Stomach smooth muscle (tissue), 2 donors: ENCODE measurements around the gene SPATA31E1.
"Not testable (repeated sequence)": the region's sequence is repeated elsewhere in the genome, so short reads cannot be mapped to it uniquely, and the experiment has no call there.

ENCODE experiments used
- H3K27ac ChIP-seq: one replicate; pipeline ENCODE4 v1.7.0; 2013; ENCODE audit warnings: mild to moderate bottlenecking, low read length, inconsistent platforms
- H3K27me3 ChIP-seq, 2 donors: one replicate each; pipeline ENCODE4 v1.7.0; 2013; ENCODE audit warnings: low read length in 2 of 2; ENCODE audit not compliant: insufficient read depth in 2 of 2, control insufficient read depth in 1 of 2
- H3K36me3 ChIP-seq, 2 donors: one replicate each; pipeline ENCODE4 v1.7.0; 2013; ENCODE audit warnings: low read length in 2 of 2; ENCODE audit not compliant: control insufficient read depth in 2 of 2, insufficient read depth in 2 of 2
- H3K4me1 ChIP-seq: one replicate; pipeline ENCODE4 v1.7.0; 2013; ENCODE audit warnings: low read length; ENCODE audit not compliant: control insufficient read depth, insufficient read depth
- H3K4me3 ChIP-seq, 2 donors: one replicate each; pipeline ENCODE4 v1.7.0; 2013; ENCODE audit warnings: low read length in 2 of 2
- H3K9ac ChIP-seq, 2 donors: one replicate each; pipeline ENCODE4 v1.7.0; 2013; ENCODE audit warnings: low read length in 2 of 2, mild to moderate bottlenecking in 1 of 2
- H3K9me3 ChIP-seq, 2 donors: one replicate each; pipeline ENCODE4 v1.7.0; 2013; ENCODE audit warnings: low read length in 2 of 2; ENCODE audit not compliant: control insufficient read depth in 2 of 2
- donor health status: healthy.
- donor health status: Pancreatic carcinoma.

SPATA31E1 gene

GRCh38 chr9:87882627-87883026 is at the start of gene SPATA31E1:
Gene SPATA31E1, plus strand, starts transcription at chr9:87882877. Its CDS starts 15 bp downstream, at chr9:87882892.
- Histone ChIP-seq H3K36me3 (no peaks in the 10 kb centered on the region), H3K4me1 (no peaks in the 10 kb centered on the region), H3K27me3 (no peaks in the 10 kb centered on the region), H3K4me3 (no peak within 1 kb of the TSS), H3K9ac (no peak within 1 kb of the TSS), H3K9me3 (peaks cover 0 to 5% of the 10 kb centered on the region in 2 donors), H3K27ac (no peak within 1 kb of the TSS)

- Histone ChIP-seq H3K4me1 (peaks cover 11% of the 10 kb centered on the region), H3K27ac (no peak overlapping the region), H3K9ac (no peak overlapping the region), H3K36me3 (no peaks in the 10 kb centered on the region), H3K27me3 (no peaks in the 10 kb centered on the region), H3K9me3 (no peaks in the 10 kb centered on the region), H3K4me3 (no peak overlapping the region)
Observed at GRCh38 chr9:87834357-87834756, 48.3 kb upstream of the SPATA31E1 start.

GRCh38 chr9:87836536-87836935 is 46.1 kb upstream of the SPATA31E1 start:
- Histone ChIP-seq H3K27ac (no peak overlapping the region), H3K4me1 (peaks cover 11% of the 10 kb centered on the region), H3K9ac (no peak overlapping the region), H3K9me3 (no peaks in the 10 kb centered on the region), H3K27me3 (no peaks in the 10 kb centered on the region), H3K4me3 (no peak overlapping the region), H3K36me3 (no peaks in the 10 kb centered on the region)

GRCh38 chr9:87836951-87837705 is 45.5 kb upstream of the SPATA31E1 start:
- Histone ChIP-seq H3K4me3 (peak overlapping the region; percentile 33 to 54), H3K27ac (no peak overlapping the region), H3K27me3 (no peaks in the 10 kb centered on the region), H3K9ac (no peak overlapping the region), H3K36me3 (no peaks in the 10 kb centered on the region), H3K4me1 (peaks cover 12% of the 10 kb centered on the region), H3K9me3 (no peaks in the 10 kb centered on the region)

GRCh38 chr9:87840134-87840533 is 42.5 kb upstream of the SPATA31E1 start:
- Histone ChIP-seq H3K27me3 (no peaks in the 10 kb centered on the region), H3K36me3 (no peaks in the 10 kb centered on the region), H3K9me3 (no peaks in the 10 kb centered on the region), H3K27ac (no peak overlapping the region), H3K9ac (no peak overlapping the region), H3K4me1 (peaks cover 26% of the 10 kb centered on the region), H3K4me3 (no peak overlapping the region)

- H3K9ac ChIP-seq = no peak overlapping the region
- H3K27me3 ChIP-seq = no peaks in the 10 kb centered on the region
- no peaks in the 10 kb centered on the region for H3K36me3 ChIP-seq
- H3K9me3 ChIP-seq = no peaks in the 10 kb centered on the region
- peaks cover 14% of the 10 kb centered on the region for H3K4me1 ChIP-seq
- H3K27ac ChIP-seq = no peak overlapping the region
- H3K4me3 ChIP-seq = no peak overlapping the region
Observed at GRCh38 chr9:87842878-87843585, 39.6 kb upstream of the SPATA31E1 start.

GRCh38 chr9:87844506-87844905 is 38.2 kb upstream of the SPATA31E1 start:
- H3K4me1 ChIP-seq = peaks cover 14% of the 10 kb centered on the region
- H3K4me3 ChIP-seq = no peak overlapping the region
- no peaks in the 10 kb centered on the region for H3K27me3 ChIP-seq
- H3K36me3 ChIP-seq = no peaks in the 10 kb centered on the region
- H3K9ac ChIP-seq = no peak overlapping the region
- no peak overlapping the region for H3K27ac ChIP-seq
- H3K9me3 ChIP-seq = no peaks in the 10 kb centered on the region

- H3K27me3 ChIP-seq, H3K36me3 ChIP-seq, H3K9me3 ChIP-seq, H3K4me3 ChIP-seq, H3K27ac ChIP-seq, H3K4me1 ChIP-seq, H3K9ac ChIP-seq: not testable (repeated sequence)
Observed at GRCh38 chr9:87847817-87848216, 34.9 kb upstream of the SPATA31E1 start.

- Histone ChIP-seq H3K4me3 (no peak overlapping the region), H3K27ac (no peak overlapping the region), H3K9me3 (no peaks in the 10 kb centered on the region), H3K4me1 (peaks cover 4% of the 10 kb centered on the region), H3K9ac (no peak overlapping the region), H3K27me3 (no peaks in the 10 kb centered on the region), H3K36me3 (no peaks in the 10 kb centered on the region)
Observed at GRCh38 chr9:87849144-87849758, 33.4 kb upstream of the SPATA31E1 start.

- H3K9me3 ChIP-seq = no peaks in the 10 kb centered on the region
- no peaks in the 10 kb centered on the region for H3K4me1 ChIP-seq
- no peaks in the 10 kb centered on the region for H3K36me3 ChIP-seq
Observed at GRCh38 chr9:87850391-87850790, 32.3 kb upstream of the SPATA31E1 start.

GRCh38 chr9:87851186-87851585 is 31.5 kb upstream of the SPATA31E1 start:
- not testable (repeated sequence) for H3K4me1 ChIP-seq, H3K9me3 ChIP-seq, H3K36me3 ChIP-seq, H3K27me3 ChIP-seq, H3K27ac ChIP-seq, H3K9ac ChIP-seq, H3K4me3 ChIP-seq

More at GRCh38 chr9:87850391-87850790, 32.3 kb upstream of the SPATA31E1 start:
- Histone ChIP-seq H3K27me3 (no peaks in the 10 kb centered on the region), H3K9ac (no peak overlapping the region), H3K27ac (no peak overlapping the region), H3K4me3 (no peak overlapping the region)
